Suprapubic skin (tissue), 3 donors: ENCODE data around the gene TBC1D25.

ENCODE experiments used
- CTCF ChIP-seq, 2 donors: fragments of 200-600 bp in 1 of 2; fragments of 450-650 bp in 1 of 2; sonication (generic) in 1 of 2; IDR thresholded peaks; one replicate each; pipeline ENCODE4 v1.5.1; 2016 to 2019; ENCODE audit warnings: antibody characterized with exemption in 2 of 2, mild to moderate bottlenecking in 1 of 2, moderate library complexity in 1 of 2
- POLR2A ChIP-seq, 2 donors: fragments of 450-650 bp; IDR thresholded peaks; one replicate each; pipeline ENCODE4 v1.6.1; 2017; ENCODE audit warnings: antibody characterized with exemption in 2 of 2, mild to moderate bottlenecking in 2 of 2, moderate library complexity in 2 of 2

- TF ChIP-seq CTCF (IDR thresholded peaks at IDR 0.05) = no peak
- TF ChIP-seq POLR2A (IDR thresholded peaks at IDR 0.05) = peak in 1 of 2 donors; percentile 45
These were observed 58.1 kb downstream of the TBC1D25 start, which contains the start of gene WDR13 for GRCh38 chrX:48597353-48598264.
